SH-SY5Y (cell line): ENCODE data around the gene TACC2.

Experiments
- GATA2 ChIP-seq: IDR thresholded peaks from 2 replicates; pipeline ENCODE4 v1.6.1; 2011; ENCODE audit warnings: mild to moderate bottlenecking, low read depth, low read length
- GATA3 ChIP-seq: IDR thresholded peaks from 2 replicates; pipeline ENCODE4 v1.6.1; 2011; ENCODE audit warnings: low read depth, mild to moderate bottlenecking, low read length, moderate library complexity

TACC2 gene

GRCh38 chr10:122102869-122103525, 114.0 kb downstream of the TACC2 start:
- TF ChIP-seq GATA2 (no peak), GATA3 (no peak)

- TF ChIP-seq GATA3 (no peak), GATA2 (no peak)
These were observed 114.6 kb downstream of the TACC2 start for GRCh38 chr10:122103592-122103991.

GRCh38 chr10:122112021-122112616, 123.2 kb downstream of the TACC2 start:
- no peak for TF ChIP-seq GATA2
- no peak for TF ChIP-seq GATA3

- no peak for TF ChIP-seq GATA2
- no peak for TF ChIP-seq GATA3
These were observed 123.7 kb downstream of the TACC2 start for GRCh38 chr10:122112625-122113160.

GRCh38 chr10:122113161-122113944, 124.4 kb downstream of the TACC2 start:
- TF ChIP-seq GATA2 (no peak), GATA3 (no peak)

- no peak for TF ChIP-seq GATA3
- TF ChIP-seq GATA2 = no peak
These were observed 125.2 kb downstream of the TACC2 start for GRCh38 chr10:122113945-122114747.

GRCh38 chr10:122115874-122116273, 126.9 kb downstream of the TACC2 start:
- TF ChIP-seq GATA2 (no peak), GATA3 (no peak)

GRCh38 chr10:122116331-122116730, 127.4 kb downstream of the TACC2 start:
- TF ChIP-seq GATA2 (no peak), GATA3 (no peak)

GRCh38 chr10:122117475-122117874, 128.5 kb downstream of the TACC2 start:
- TF ChIP-seq GATA2 (no peak), GATA3 (no peak)

- TF ChIP-seq GATA3 (no peak), GATA2 (no peak)
These were observed 131.2 kb downstream of the TACC2 start for GRCh38 chr10:122120008-122120744.

- TF ChIP-seq GATA3 = no peak
- TF ChIP-seq GATA2 = no peak
These were observed 132.1 kb downstream of the TACC2 start for GRCh38 chr10:122121059-122121458.

- no peak for TF ChIP-seq GATA3
- no peak for TF ChIP-seq GATA2
These were observed 133.5 kb downstream of the TACC2 start for GRCh38 chr10:122122493-122122892.

- no peak for TF ChIP-seq GATA3
- no peak for TF ChIP-seq GATA2
These were observed 134.2 kb downstream of the TACC2 start for GRCh38 chr10:122123186-122123585.
